Measurements from ENCODE around the gene CAMTA1.
"Not testable (repeated sequence)": the region's sequence is repeated elsewhere in the genome, so short reads cannot be mapped to it uniquely, and the experiment has no call there.

CAMTA1 gene

DNA sequence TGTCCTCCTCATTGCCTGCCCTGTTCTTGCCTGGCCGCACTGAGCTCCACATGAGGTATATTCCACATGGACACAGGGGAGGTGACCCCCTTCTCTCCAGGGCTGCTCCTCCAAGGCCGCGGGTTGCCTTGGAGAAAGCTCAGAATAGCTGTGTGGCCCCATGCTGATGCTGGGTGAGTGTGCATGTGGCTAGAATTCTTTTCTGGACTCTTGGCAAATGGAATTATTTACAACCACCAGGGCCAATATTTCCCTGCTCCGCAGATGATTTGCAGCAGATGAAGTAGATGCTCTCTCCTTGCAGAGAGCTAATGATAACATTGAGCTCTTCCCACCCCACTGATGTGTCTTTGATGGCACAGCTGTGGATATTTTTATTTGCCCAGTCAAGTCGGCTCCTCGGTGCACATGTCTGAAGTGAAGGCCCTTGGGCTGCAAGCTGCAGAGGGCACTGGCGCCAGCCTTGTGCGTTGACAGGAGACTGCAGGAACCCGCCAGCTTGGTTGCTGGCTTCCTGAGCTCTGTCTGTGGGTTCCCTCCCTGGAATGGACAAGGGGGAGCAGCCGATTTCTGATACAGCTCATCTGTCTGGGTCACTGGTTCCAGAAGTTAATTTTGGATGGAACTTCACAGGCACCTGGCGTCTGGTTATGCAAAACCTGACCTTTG, 581.2 kb downstream of the CAMTA1 start:
- no peak for DNase-seq

- no peak for DNase-seq
Observed at GRCh38 chr1:7366955-7367665, 581.9 kb downstream of the CAMTA1 start.

DNA sequence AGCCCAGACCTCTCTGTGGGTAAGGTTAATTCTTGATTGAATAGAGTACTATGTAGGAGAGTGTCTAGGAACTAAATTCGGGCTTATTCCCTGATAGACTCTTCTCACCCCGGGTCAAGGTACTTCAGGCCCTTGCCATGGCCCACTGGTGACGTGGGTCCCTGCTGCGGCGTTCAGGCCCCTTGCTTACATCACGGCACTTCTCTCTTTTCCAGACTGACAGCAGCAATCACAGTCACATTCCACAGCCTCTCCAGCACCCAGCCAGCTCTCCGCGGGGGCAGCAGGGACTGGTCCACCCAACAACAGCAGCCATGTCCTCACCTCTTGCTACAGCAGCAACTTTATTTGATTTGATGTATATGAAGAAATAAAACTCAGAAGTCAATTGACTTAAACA, 584.6 kb downstream of the CAMTA1 start:
- no peak for DNase-seq

GRCh38 chr1:7371926-7372325, 586.7 kb downstream of the CAMTA1 start:
- no peak for DNase-seq

DNA sequence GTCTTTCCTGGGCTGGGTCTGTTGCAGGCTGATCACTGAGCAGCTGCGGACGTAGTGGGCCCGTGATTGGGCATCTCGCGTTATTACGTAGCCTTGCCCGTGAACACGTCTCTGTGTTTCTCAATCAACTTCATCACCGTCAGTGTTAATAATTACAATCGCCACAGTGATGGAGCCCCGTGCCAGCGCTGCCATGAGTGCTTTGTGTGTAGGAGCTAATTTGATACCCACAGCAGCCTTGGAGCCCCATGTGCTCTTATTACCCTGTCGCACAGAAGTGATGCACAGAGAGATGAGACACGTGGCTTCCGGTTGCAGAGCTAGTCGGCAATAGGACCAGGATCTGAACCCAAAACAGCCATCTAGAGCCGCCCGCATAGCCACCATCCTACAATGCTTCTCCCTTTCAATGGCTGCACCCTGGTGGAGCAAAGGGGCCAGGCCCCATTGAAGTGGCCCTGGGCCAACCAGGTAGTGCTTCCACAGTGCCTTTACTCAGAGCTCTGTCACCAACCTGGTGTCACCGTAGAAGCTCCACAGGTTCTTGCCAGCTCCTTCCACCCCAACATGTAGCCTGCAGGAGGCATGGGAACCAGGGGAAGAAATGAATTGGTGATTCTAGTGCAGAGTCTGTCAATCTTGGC, 587.3 kb downstream of the CAMTA1 start:
- DNase-seq: no peak

GRCh38 chr1:7373251-7373650, 588.0 kb downstream of the CAMTA1 start:
- DNase-seq: no peak

DNA sequence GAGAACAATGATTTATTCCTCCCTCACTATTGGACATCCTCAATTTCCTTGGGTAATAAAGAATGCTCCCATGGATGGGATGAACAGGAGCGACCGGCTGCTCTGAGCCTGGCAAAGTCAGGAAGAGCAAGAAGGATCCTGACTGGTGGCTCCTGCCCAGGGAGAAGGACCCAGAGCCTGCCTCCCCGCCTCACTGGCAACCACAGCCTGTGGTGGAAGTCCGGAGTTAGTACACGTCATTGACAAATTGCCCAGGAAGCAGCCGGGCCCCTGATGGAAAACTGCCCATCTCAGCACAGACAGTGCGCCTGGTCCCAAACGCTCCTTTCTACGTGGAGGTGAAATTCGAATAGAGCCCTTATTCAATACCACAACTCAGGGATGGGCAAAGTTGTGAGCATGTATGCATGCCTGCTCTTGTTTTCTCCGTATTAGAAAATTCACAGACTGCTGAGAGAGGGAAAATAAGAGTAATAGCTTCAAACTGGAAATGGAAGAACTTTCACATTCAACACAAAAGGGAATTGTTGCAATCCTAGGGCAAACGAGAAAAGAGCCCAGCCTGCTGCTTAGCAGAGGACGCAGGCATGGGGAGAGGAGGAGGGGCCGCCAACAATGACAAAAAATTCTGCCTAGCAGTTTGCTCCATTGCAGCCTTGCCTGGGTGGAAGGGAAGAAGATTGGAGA, 588.8 kb downstream of the CAMTA1 start:
- DNase-seq: no peak

DNA sequence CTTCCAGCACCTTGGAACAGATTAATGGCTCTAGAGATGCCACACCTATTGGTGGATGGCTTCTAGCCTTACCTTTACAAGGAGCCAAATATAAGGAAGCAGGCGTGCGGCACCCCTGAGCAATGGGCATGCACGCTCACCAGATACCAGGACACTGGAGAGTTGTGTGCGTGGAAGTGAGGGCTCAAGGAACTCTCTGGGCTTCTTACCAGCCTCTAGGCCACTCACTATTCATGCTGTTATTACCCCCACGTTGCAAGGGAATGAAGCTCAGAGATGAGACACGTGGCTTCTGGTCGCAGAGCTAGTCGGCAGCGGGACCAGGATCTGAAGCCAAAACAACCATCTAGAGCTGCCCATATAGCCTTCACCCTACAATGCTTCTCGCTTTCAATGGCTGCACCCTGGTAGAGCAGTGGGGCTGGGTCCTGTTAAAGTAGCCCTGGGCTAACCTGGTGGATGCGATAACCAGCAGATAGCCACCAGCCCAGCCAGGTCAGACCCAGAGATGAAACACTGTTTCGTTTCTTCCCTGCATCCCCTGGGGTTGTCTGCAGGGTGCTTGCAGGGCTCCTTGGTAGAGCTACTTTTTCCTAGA, 589.4 kb downstream of the CAMTA1 start:
- no peak for DNase-seq

DNA sequence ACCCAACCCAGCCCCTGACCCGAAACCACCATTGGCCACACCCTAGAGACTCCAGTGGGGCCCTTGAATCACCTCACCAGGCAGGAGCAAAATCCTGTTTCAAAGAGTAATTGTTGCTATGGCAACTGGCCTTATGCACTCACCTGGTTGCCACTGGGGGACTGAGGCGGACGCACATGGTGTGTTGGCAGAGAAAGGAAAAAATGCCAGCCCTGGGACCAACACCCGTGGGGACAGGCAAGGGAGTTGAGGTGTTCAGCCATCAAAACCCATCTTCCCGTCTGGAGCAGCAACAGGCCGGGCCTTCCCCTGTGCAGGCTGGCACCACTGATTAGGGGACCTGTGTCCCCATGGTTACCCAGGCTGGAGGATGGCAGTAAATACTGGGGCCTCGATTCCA, 590.1 kb downstream of the CAMTA1 start:
- no peak for DNase-seq

- DNase-seq: no peak
Observed at GRCh38 chr1:7375781-7376660, 590.8 kb downstream of the CAMTA1 start.

DNA sequence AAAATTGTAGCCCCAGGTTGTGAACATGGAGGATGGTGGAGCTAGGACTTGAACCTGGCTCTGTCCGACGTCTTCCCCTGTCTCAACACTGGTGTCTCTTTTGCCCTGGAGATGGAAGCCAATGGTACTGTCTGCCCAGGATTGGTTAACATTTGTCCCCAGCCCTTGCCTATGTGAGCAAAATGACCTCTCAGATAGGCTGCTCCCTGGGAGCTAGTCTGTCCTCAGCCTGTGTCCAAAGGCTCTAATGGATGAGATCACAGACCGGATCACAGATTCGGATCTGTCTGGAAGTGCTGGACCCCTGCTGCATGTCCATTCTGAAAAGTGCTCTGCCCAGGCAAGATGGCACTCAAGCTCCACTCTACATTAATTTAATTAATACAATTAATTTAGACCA, 591.4 kb downstream of the CAMTA1 start:
- DNase-seq: no peak

- no peak for DNase-seq
Observed at GRCh38 chr1:7378346-7379130, 593.3 kb downstream of the CAMTA1 start.

- no peak for DNase-seq
Observed at GRCh38 chr1:7379441-7379971, 594.3 kb downstream of the CAMTA1 start.

DNA sequence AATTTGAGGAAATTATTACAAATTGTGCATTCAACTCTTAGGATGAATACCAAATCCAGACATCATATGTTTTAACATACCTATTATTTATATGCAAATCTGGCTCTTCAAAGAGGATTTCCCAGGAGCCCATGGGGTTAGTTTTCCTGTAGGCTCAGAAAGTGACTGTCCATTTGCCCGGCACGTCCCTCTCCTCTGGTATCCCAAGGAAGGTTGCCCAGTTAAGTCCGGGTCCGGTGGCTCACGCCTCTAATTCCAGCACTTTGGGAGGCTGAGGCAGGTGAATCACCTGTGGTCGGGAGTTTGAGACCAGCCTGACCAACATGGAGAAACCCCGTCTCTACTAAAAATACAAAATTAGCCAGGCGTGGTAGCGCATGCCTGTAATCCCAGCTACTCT, 594.8 kb downstream of the CAMTA1 start:
- DNase-seq: not testable (repeated sequence)

DNA sequence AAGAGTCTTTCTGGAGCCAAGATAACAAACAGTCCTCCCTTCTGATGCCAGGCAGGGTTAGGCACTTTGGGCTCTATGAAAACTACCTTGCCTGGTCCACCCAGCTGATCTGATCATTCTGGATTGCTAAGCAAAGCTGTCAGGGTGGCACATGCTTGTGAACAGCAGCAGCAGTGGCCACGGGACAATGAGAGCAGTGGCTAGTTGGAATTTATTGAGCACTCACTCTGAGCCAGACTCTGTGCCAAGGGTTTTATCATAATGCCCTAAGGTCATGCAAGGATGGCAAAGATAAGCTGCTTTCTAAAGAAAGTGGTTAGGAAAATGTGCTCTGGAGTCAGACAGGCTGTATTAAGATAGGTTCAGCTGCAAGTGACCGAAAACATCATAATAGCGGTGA, 595.5 kb downstream of the CAMTA1 start:
- DNase-seq: no peak

DNA sequence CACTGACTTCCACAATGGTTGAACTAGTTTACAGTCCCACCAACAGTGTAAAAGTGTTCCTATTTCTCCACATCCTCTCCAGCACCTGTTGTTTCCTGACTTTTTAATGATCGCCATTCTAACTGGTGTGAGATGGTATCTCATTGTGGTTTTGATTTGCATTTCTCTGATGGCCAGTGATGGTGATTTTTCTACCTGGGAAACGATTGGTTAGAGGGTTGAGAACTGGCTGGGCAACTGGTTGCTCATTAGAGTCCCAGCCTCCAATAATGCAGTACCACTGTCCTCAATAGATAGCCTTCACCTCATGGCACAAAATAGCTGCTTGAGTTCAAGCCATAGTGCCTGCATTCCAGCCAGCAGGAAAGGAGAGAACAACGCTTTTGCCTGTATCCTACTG, 596.5 kb downstream of the CAMTA1 start:
- not testable (repeated sequence) for DNase-seq

DNA sequence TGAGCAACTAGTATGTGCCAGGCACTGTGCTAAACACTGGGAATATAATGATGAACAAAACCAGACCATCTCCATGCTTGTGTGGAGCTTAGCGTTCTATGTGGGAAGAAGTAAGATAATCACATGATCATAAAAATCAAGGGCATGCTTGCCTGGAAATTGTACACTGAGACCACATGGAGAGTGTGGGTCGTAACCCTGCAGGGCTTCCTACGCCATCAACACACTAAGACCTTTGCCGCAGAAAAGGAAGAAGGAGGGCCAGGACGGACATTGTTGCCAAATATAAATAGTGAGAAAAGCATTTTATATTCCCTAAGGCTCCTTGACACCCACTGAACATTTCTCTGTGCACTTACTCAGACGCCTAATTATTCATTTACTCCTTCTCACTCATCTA, 597.7 kb downstream of the CAMTA1 start:
- DNase-seq: no peak

DNA sequence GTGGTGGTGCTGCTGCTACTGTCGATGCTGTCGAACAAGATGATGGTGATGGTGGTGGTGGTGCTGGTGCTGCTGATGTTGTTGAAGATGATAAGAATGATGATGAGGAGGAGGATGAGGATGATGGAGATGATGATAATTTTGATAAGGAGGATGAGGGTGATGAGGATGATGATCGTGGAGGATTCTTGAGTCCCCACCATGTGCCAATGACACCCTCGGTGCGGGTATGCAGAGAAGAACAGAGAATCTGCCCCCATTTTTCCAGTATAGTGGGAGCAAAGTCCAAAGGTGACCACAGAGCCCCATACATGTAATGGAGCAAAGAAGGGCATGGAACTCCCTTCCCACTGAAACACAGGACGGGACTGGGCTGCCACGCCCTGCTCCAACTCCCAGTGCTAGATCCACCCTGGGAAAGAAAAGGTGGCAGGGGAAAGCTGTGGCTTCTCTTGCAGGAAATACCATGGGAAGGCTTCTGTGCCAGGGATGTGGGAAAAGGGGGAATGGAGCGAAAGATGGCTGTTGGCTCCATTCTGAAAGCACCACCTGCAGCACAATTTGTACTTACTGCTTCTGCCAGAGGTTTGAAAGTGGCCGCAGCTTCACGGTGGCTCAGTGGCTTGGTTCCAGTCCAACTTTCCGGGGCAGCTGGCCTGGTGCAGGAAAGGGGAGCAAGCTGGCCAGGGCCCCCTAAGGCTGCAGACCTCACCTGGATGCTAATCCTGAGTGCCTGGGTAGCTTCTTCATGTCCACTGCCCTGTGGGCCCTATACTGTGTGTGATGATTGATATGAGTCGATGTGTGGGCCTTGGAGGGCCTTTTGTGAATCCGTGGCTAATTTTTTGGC, 598.6 kb downstream of the CAMTA1 start:
- DNase-seq: no peak

- DNase-seq: no peak
Observed at GRCh38 chr1:7384679-7385078, 599.4 kb downstream of the CAMTA1 start.
